Gastroesophageal sphincter (tissue), 3 donors: ENCODE measurements around the gene MAP3K1.

Experiments
- CTCF ChIP-seq, 4 experiments: fragments of 200-600 bp in 2 of 4; fragments of 450-650 bp in 2 of 4; sonication (generic) in 1 of 4; IDR thresholded peaks; one replicate each; pipeline ENCODE4 v1.5.1; 2017 to 2019; ENCODE audit warnings: antibody characterized with exemption in 4 of 4, mild to moderate bottlenecking in 2 of 4, moderate library complexity in 2 of 4
- EP300 ChIP-seq: sonication (generic); formaldehyde crosslinking; IDR thresholded peaks from one replicate; pipeline ENCODE4 v1.6.1; 2017; ENCODE audit warnings: antibody characterized with exemption, mild to moderate bottlenecking
- POLR2A ChIP-seq, 2 donors: fragments of 450-650 bp; IDR thresholded peaks; one replicate each; pipeline ENCODE4 v1.6.1; 2017; ENCODE audit warnings: antibody characterized with exemption in 2 of 2, mild to moderate bottlenecking in 2 of 2, moderate library complexity in 1 of 2
- POLR2AphosphoS5 ChIP-seq: sonication (generic); formaldehyde crosslinking; IDR thresholded peaks from one replicate; pipeline ENCODE4 v1.6.1; 2017; ENCODE audit warnings: antibody characterized with exemption

- TF ChIP-seq CTCF (IDR thresholded peaks at IDR 0.05) = no peak
- TF ChIP-seq EP300 = no peak
- no peak for TF ChIP-seq POLR2A (IDR thresholded peaks at IDR 0.05)
- no peak for TF ChIP-seq POLR2AphosphoS5
Observed at GRCh38 chr5:56876327-56876726, 61.0 kb downstream of the MAP3K1 start.
